ENCODE results near the gene BBIP1. TPM values are rescaled to one million over a fixed set of nuclear protein-coding genes. Genes with fewer than 3 reads are reported as not detected.

The BBIP1 gene
- total RNA-seq, 2 donors from 2014 or later = 18.2 to 23.1 TPM

DNA sequence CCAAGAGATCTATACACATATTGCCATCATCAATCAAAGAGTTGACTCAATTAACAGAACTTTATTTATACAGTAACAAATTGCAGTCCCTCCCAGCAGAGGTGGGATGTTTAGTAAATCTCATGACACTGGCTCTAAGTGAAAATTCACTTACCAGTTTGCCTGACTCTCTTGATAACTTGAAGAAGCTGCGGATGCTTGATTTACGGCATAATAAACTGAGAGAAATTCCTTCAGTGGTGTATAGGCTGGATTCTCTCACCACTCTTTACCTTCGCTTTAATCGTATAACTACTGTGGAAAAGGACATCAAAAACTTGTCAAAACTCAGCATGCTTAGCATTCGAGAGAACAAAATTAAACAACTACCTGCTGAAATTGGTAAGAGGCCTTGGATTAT lies 45.7 kb upstream of the BBIP1 start:
- no peak overlapping the region for H3K27ac ChIP-seq
- no peaks in the 10 kb centered on the region for H3K27me3 ChIP-seq
- H3K4me3 ChIP-seq = no peak overlapping the region
- H3K9me3 ChIP-seq = no peaks in the 10 kb centered on the region
- H3K36me3 ChIP-seq = no peaks in the 10 kb centered on the region
- DNase-seq (ENCODE audit: low spot score) = no peak
- peaks cover 0 to 14% of the 10 kb centered on the region in 2 donors for H3K4me1 ChIP-seq
- TF ChIP-seq, protein P1, sequence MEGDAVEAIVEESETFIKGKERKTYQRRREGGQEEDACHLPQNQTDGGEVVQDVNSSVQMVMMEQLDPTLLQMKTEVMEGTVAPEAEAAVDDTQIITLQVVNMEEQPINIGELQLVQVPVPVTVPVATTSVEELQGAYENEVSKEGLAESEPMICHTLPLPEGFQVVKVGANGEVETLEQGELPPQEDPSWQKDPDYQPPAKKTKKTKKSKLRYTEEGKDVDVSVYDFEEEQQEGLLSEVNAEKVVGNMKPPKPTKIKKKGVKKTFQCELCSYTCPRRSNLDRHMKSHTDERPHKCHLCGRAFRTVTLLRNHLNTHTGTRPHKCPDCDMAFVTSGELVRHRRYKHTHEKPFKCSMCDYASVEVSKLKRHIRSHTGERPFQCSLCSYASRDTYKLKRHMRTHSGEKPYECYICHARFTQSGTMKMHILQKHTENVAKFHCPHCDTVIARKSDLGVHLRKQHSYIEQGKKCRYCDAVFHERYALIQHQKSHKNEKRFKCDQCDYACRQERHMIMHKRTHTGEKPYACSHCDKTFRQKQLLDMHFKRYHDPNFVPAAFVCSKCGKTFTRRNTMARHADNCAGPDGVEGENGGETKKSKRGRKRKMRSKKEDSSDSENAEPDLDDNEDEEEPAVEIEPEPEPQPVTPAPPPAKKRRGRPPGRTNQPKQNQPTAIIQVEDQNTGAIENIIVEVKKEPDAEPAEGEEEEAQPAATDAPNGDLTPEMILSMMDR (IDR thresholded peaks at IDR 0.05) = no peak

DNA sequence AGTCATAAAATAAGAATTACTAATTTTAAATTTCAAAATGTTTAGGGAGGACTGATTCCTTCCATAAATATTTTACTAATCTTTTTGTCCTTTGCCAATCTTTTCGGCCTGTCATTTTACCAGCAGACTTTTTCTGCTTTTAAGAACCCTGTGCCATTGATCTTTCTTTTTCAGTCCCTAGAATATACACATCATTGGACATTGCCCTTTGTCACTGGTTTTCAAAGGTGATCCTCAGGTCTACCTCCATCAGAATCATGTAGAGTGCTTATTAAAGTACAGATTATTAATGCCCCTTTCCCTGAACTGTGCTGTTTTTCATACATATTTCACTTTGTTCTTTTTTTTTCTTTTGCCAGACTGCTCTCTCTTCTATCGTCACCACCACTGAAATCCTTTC lies 44.2 kb upstream of the BBIP1 start:
- H3K27ac ChIP-seq = no peak overlapping the region
- no peak for DNase-seq (ENCODE audit: low spot score)
- H3K4me3 ChIP-seq = no peak overlapping the region

DNA sequence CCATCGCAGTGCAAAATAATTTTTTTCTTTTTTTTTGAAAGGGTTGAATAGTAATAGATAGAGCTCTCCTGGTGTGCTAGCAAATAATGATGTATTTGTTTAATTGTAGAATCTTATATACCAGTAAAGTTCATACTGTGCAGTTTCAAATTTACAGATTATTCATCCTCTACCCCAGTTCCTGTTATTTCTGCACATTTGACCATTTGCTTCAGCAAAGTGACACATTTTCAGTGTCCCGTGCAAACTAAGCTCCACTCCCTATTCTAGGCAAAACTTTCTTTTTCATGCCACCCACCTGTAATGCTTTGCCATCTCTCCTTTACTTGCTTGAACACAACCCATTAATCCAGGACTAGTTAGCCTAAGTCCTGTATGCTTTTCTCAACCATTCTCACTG lies 43.5 kb upstream of the BBIP1 start:
- Histone ChIP-seq H3K4me3 (no peak overlapping the region), H3K27me3 (no peaks in the 10 kb centered on the region), H3K27ac (no peak overlapping the region), H3K4me1 (peaks cover 0 to 21% of the 10 kb centered on the region in 2 donors), H3K9me3 (no peaks in the 10 kb centered on the region), H3K36me3 (no peaks in the 10 kb centered on the region)
- no peak for DNase-seq (ENCODE audit: low spot score)
- TF ChIP-seq, protein P1 (IDR thresholded peaks at IDR 0.05) = no peak

More for the DNA sequence above, 44.2 kb upstream of the BBIP1 start:
- peaks cover 0 to 21% of the 10 kb centered on the region in 2 donors for H3K4me1 ChIP-seq
- TF ChIP-seq, protein P1 (IDR thresholded peaks at IDR 0.05) = no peak
- no peaks in the 10 kb centered on the region for H3K9me3 ChIP-seq
- H3K27me3 ChIP-seq = no peaks in the 10 kb centered on the region
- no peaks in the 10 kb centered on the region for H3K36me3 ChIP-seq

DNA sequence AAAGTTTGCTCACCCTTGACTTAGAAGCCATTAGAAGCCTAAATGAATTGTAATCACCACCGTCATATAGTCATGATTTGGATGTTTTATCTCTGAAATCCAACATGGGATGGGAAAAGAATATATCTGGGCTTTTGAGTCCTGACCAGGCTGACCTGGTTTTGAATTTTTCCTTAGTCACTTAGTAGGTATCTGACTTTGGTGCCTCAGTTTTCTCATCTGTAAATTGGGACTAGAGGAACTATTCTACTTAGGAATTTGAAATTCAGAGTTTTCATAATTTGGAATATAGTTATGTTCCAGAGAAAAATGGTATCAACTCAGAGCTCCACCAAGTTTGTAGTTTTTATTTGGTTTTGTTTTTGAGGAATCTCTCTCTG lies 41.3 kb upstream of the BBIP1 start:
- Histone ChIP-seq H3K36me3 (no peaks in the 10 kb centered on the region), H3K27ac (no peak overlapping the region)

DNA sequence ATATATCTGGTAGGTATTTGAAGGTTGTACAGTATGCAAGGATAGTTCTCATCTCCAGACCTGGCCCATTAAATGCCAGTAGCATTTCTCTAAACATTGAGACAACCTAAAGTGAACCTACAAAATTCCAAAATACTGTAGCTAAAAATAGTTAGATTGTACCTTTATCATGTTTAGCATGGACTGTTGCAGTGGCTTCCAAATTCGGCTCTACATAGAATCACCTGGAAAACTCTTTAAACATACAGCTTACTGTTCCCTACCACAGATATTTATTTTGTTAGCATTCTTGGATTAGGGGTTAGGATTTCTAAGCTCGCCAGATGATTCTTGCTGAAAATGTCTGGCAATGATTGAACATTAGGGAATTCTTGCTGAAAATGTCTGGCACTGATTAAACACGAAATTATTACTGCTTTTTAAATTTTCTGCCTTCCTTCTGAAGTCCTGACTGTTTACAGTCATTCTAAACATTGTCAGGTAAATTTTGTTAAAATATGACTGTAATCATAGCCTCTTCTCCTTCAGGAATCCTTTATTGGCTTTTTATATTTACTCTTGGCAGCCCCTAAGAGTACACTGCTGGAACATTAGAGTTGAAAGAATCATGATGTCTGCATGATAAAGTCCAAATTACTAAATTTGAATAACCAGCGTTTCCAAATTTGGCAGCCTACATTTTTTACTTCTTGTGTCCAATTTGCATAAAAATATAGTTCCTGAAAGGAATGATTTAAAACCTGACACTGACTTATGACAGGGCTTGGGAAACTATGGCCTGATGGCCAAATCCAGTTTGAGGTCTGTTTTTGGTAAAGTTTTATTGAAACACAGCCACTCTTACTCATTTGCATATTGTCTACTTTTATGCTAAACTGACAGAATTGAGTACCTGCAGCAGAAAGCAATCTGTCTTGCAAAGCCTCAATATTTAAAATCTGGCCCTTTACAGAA lies 40.7 kb upstream of the BBIP1 start:
- no peaks in the 10 kb centered on the region for H3K27me3 ChIP-seq
- H3K4me1 ChIP-seq = peaks cover 0 to 21% of the 10 kb centered on the region in 2 donors
- H3K36me3 ChIP-seq = no peaks in the 10 kb centered on the region
- no peak for DNase-seq (ENCODE audit: low spot score)
- TF ChIP-seq, protein P1 (IDR thresholded peaks at IDR 0.05) = no peak
- H3K4me3 ChIP-seq = no peak overlapping the region
- no peaks in the 10 kb centered on the region for H3K9me3 ChIP-seq
- H3K27ac ChIP-seq = no peak overlapping the region

More for the DNA sequence above, 41.3 kb upstream of the BBIP1 start:
- Histone ChIP-seq H3K4me3 (no peak overlapping the region), H3K27me3 (no peaks in the 10 kb centered on the region), H3K4me1 (peaks cover 0 to 21% of the 10 kb centered on the region in 2 donors), H3K9me3 (no peaks in the 10 kb centered on the region)
- no peak for DNase-seq (ENCODE audit: low spot score)
- TF ChIP-seq, protein P1 (IDR thresholded peaks at IDR 0.05) = no peak

Measured in right atrium auricular region (tissue), 2 donors.